Stimulated activated CD4-positive, alpha-beta T cell treated with anti-CD3 and anti-CD28 coated beads, TNF-alpha, amount 100 ng/mL, for 1 hour (primary cell): ENCODE measurements around the gene MYH15.

Experiments used
- DNase-seq, 3 donors: peaks; one replicate each; pipeline ENCODE4 v3.0.0-alpha.2; 2020; ENCODE audit warnings: low read depth in 3 of 3, low spot score in 1 of 3

The MYH15 gene

GRCh38 chr3:108342837-108343486 is 167.4 kb downstream of the MYH15 start:
- no peak for DNase-seq

- DNase-seq = no peak
Measured at GRCh38 chr3:108341911-108342310, 168.5 kb downstream of the MYH15 start.

- no peak for DNase-seq
Measured at GRCh38 chr3:108338901-108339545, 171.4 kb downstream of the MYH15 start.

GRCh38 chr3:108334701-108335100 is 175.7 kb downstream of the MYH15 start:
- DNase-seq = no peak

- DNase-seq = no peak
Measured at GRCh38 chr3:108333961-108334360, 176.4 kb downstream of the MYH15 start.

GRCh38 chr3:108331792-108332191 is 178.6 kb downstream of the MYH15 start:
- DNase-seq = no peak
